ENCODE data around the gene PRICKLE2. TPM values are rescaled to one million over a fixed set of nuclear protein-coding genes. Genes with fewer than 3 reads are reported as not detected.

Gene PRICKLE2
- total RNA-seq, 1 donor from 2014 or later: 23.2 TPM

GRCh38 chr3:64195789-64196188 is 29.5 kb downstream of the PRICKLE2 start:
- DNase-seq (ENCODE audit: low spot score, unreplicated experiment): no peak
- peaks cover 14% of the 10 kb centered on the region for H3K36me3 Mint-ChIP-seq (ENCODE audit: insufficient read depth)
- no peak overlapping the region for H3K27ac Mint-ChIP-seq
- no peak overlapping the region for H3K4me3 Mint-ChIP-seq (ENCODE audit: low read depth)
- H3K4me1 Mint-ChIP-seq (ENCODE audit: low read depth): no peaks in the 10 kb centered on the region
- H3K27me3 Mint-ChIP-seq: no peaks in the 10 kb centered on the region
- H3K9me3 Mint-ChIP-seq (ENCODE audit: low read depth): peaks cover 10% of the 10 kb centered on the region
- no peak for TF ChIP-seq CTCF (IDR thresholded peaks at IDR 0.05; ENCODE audit: unreplicated experiment)

- H3K36me3 Mint-ChIP-seq (ENCODE audit: insufficient read depth): peaks cover 7% of the 10 kb centered on the region
- DNase-seq (ENCODE audit: low spot score, unreplicated experiment): no peak
- H3K9me3 Mint-ChIP-seq (ENCODE audit: low read depth): peaks cover 6% of the 10 kb centered on the region
- TF ChIP-seq CTCF (IDR thresholded peaks at IDR 0.05; ENCODE audit: unreplicated experiment): no peak
- peaks cover 11% of the 10 kb centered on the region for H3K4me1 Mint-ChIP-seq (ENCODE audit: low read depth)
- H3K4me3 Mint-ChIP-seq (ENCODE audit: low read depth): no peak overlapping the region
- H3K27me3 Mint-ChIP-seq: no peaks in the 10 kb centered on the region
- H3K27ac Mint-ChIP-seq: no peak overlapping the region
Measured at GRCh38 chr3:64191822-64192221, 33.4 kb downstream of the PRICKLE2 start.

GRCh38 chr3:64190517-64191515 is 34.5 kb downstream of the PRICKLE2 start:
- Mint-ChIP-seq H3K4me3 (ENCODE audit: low read depth) (no peak overlapping the region), H3K9me3 (ENCODE audit: low read depth) (peaks cover 6% of the 10 kb centered on the region), H3K27me3 (no peaks in the 10 kb centered on the region), H3K27ac (no peak overlapping the region), H3K4me1 (ENCODE audit: low read depth) (peaks cover 11% of the 10 kb centered on the region), H3K36me3 (ENCODE audit: insufficient read depth) (peaks cover 5% of the 10 kb centered on the region)
- no peak for TF ChIP-seq CTCF (IDR thresholded peaks at IDR 0.05; ENCODE audit: unreplicated experiment)
- DNase-seq (ENCODE audit: low spot score, unreplicated experiment): no peak

- H3K27me3 Mint-ChIP-seq: no peaks in the 10 kb centered on the region
- peaks cover 11% of the 10 kb centered on the region for H3K4me1 Mint-ChIP-seq (ENCODE audit: low read depth)
- H3K4me3 Mint-ChIP-seq (ENCODE audit: low read depth): no peak overlapping the region
- no peak for TF ChIP-seq CTCF (IDR thresholded peaks at IDR 0.05; ENCODE audit: unreplicated experiment)
- peaks cover 3% of the 10 kb centered on the region for H3K9me3 Mint-ChIP-seq (ENCODE audit: low read depth)
- peaks cover 3% of the 10 kb centered on the region for H3K36me3 Mint-ChIP-seq (ENCODE audit: insufficient read depth)
- H3K27ac Mint-ChIP-seq: peak overlapping the region; percentile 71
- DNase-seq (ENCODE audit: low spot score, unreplicated experiment): no peak
Measured at GRCh38 chr3:64188810-64189560, 36.3 kb downstream of the PRICKLE2 start.

All from progenitor cell of endocrine pancreas (in vitro differentiated cells).